Measurements from ENCODE around the gene SKOR2. TPM values are rescaled to one million over a fixed set of nuclear protein-coding genes. Genes with fewer than 3 reads are reported as not detected.

Gene SKOR2
- total and polyA plus RNA-seq, 2 experiments from 2014 or later = 0.10 to 0.42 TPM

DNA sequence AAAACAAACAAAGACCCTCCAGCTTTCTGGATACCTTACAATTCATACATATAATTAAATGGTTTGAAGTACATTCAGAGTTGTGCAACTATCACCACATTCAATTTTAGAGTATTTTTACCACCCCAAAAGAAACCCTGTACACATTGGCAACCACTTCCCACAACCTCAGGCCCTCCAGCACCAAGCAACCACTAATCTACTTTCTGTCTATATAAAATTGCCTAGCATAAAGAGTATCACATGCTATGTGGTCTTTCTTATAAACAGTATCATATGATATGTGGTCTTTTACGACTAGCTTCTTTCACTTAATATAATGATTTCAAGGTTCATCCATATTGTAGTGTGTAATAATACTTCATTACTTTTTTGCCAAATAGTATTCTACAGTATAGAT is 82.5 kb downstream of the SKOR2 start (continued):
- TF ChIP-seq, protein P1, sequence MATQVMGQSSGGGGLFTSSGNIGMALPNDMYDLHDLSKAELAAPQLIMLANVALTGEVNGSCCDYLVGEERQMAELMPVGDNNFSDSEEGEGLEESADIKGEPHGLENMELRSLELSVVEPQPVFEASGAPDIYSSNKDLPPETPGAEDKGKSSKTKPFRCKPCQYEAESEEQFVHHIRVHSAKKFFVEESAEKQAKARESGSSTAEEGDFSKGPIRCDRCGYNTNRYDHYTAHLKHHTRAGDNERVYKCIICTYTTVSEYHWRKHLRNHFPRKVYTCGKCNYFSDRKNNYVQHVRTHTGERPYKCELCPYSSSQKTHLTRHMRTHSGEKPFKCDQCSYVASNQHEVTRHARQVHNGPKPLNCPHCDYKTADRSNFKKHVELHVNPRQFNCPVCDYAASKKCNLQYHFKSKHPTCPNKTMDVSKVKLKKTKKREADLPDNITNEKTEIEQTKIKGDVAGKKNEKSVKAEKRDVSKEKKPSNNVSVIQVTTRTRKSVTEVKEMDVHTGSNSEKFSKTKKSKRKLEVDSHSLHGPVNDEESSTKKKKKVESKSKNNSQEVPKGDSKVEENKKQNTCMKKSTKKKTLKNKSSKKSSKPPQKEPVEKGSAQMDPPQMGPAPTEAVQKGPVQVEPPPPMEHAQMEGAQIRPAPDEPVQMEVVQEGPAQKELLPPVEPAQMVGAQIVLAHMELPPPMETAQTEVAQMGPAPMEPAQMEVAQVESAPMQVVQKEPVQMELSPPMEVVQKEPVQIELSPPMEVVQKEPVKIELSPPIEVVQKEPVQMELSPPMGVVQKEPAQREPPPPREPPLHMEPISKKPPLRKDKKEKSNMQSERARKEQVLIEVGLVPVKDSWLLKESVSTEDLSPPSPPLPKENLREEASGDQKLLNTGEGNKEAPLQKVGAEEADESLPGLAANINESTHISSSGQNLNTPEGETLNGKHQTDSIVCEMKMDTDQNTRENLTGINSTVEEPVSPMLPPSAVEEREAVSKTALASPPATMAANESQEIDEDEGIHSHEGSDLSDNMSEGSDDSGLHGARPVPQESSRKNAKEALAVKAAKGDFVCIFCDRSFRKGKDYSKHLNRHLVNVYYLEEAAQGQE (IDR thresholded peaks at IDR 0.05; ENCODE audit: unreplicated experiment) = no peak
- TF ChIP-seq JUNB (IDR thresholded peaks at IDR 0.05; ENCODE audit: unreplicated experiment) (no peak), ZNF114 (CRISPR knock-in tag; IDR thresholded peaks at IDR 0.05) (no peak)

DNA sequence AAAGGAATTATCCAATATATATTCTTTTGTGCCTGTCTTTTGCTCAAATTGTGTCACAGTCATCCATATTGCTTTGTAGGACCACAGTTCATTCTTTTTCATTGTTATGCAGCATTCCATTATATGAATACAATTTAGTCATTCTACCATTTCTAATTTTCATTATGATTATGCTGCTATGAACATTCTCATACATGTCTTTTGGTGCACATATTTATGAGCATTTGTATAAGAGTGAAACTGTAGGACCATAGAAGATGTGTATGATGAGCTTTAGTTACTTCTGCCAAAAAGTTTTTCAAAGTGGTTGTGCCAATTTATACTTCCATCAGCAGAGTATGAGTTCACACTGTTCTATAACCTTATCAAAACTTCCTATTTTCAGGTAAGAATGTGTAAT is 83.0 kb downstream of the SKOR2 start:
- no peak overlapping the region for H3K27ac Mint-ChIP-seq
- Histone ChIP-seq H3K4me2 (no peak overlapping the region), H3K9me2 (ENCODE audit: insufficient read depth) (no peaks in the 10 kb centered on the region), H3K27ac (ENCODE audit: low read depth) (no peak overlapping the region), H4K20me1 (replicated peaks; ENCODE audit: insufficient read depth) (peaks cover 24% of the 10 kb centered on the region), H3K36me3 (ENCODE audit: insufficient read depth) (no peaks in the 10 kb centered on the region), H3K4me1 (ENCODE audit: insufficient read depth) (no peaks in the 10 kb centered on the region), H3K27me3 (ENCODE audit: insufficient read depth) (no peaks in the 10 kb centered on the region), H3F3A (replicated peaks; ENCODE audit: low read depth) (no peaks in the 10 kb centered on the region), H3K4me3 (no peak overlapping the region), H3K79me2 (replicated peaks; ENCODE audit: insufficient read depth) (peaks cover 75% of the 10 kb centered on the region), H2AFZ (no peak overlapping the region)
- ATAC-seq (no peak), DNase-seq (ENCODE audit: low spot score) (no peak)
- no peaks in the 10 kb centered on the region for H3K4me1 Mint-ChIP-seq
- H3K27me3 Mint-ChIP-seq (ENCODE audit: insufficient read depth, low read depth, poor library complexity) = no peaks in the 10 kb centered on the region
- H3K4me3 Mint-ChIP-seq = no peak overlapping the region
- H3K36me3 Mint-ChIP-seq (ENCODE audit: low read depth) = no peaks in the 10 kb centered on the region
- H3K9me3 Mint-ChIP-seq = no peaks in the 10 kb centered on the region
- TF ChIP-seq, protein P1 (IDR thresholded peaks at IDR 0.05; ENCODE audit: unreplicated experiment) = no peak
- TF ChIP-seq CREB1 (CRISPR knock-in tag; IDR thresholded peaks at IDR 0.05; ENCODE audit: low read depth) (no peak), POLR2AphosphoS5 (IDR thresholded peaks at IDR 0.05; ENCODE audit: low read depth) (no peak), EZH2 (IDR thresholded peaks at IDR 0.05; ENCODE audit: low read depth, unreplicated experiment) (no peak), NANOG (IDR thresholded peaks at IDR 0.05; ENCODE audit: borderline replicate concordance) (no peak), ZNF331 (CRISPR knock-in tag; IDR thresholded peaks at IDR 0.05; ENCODE audit: low read depth) (no peak), JUNB (IDR thresholded peaks at IDR 0.05; ENCODE audit: unreplicated experiment) (no peak), ZNF114 (CRISPR knock-in tag; IDR thresholded peaks at IDR 0.05) (no peak)
- TF ChIP-seq, protein P2, sequence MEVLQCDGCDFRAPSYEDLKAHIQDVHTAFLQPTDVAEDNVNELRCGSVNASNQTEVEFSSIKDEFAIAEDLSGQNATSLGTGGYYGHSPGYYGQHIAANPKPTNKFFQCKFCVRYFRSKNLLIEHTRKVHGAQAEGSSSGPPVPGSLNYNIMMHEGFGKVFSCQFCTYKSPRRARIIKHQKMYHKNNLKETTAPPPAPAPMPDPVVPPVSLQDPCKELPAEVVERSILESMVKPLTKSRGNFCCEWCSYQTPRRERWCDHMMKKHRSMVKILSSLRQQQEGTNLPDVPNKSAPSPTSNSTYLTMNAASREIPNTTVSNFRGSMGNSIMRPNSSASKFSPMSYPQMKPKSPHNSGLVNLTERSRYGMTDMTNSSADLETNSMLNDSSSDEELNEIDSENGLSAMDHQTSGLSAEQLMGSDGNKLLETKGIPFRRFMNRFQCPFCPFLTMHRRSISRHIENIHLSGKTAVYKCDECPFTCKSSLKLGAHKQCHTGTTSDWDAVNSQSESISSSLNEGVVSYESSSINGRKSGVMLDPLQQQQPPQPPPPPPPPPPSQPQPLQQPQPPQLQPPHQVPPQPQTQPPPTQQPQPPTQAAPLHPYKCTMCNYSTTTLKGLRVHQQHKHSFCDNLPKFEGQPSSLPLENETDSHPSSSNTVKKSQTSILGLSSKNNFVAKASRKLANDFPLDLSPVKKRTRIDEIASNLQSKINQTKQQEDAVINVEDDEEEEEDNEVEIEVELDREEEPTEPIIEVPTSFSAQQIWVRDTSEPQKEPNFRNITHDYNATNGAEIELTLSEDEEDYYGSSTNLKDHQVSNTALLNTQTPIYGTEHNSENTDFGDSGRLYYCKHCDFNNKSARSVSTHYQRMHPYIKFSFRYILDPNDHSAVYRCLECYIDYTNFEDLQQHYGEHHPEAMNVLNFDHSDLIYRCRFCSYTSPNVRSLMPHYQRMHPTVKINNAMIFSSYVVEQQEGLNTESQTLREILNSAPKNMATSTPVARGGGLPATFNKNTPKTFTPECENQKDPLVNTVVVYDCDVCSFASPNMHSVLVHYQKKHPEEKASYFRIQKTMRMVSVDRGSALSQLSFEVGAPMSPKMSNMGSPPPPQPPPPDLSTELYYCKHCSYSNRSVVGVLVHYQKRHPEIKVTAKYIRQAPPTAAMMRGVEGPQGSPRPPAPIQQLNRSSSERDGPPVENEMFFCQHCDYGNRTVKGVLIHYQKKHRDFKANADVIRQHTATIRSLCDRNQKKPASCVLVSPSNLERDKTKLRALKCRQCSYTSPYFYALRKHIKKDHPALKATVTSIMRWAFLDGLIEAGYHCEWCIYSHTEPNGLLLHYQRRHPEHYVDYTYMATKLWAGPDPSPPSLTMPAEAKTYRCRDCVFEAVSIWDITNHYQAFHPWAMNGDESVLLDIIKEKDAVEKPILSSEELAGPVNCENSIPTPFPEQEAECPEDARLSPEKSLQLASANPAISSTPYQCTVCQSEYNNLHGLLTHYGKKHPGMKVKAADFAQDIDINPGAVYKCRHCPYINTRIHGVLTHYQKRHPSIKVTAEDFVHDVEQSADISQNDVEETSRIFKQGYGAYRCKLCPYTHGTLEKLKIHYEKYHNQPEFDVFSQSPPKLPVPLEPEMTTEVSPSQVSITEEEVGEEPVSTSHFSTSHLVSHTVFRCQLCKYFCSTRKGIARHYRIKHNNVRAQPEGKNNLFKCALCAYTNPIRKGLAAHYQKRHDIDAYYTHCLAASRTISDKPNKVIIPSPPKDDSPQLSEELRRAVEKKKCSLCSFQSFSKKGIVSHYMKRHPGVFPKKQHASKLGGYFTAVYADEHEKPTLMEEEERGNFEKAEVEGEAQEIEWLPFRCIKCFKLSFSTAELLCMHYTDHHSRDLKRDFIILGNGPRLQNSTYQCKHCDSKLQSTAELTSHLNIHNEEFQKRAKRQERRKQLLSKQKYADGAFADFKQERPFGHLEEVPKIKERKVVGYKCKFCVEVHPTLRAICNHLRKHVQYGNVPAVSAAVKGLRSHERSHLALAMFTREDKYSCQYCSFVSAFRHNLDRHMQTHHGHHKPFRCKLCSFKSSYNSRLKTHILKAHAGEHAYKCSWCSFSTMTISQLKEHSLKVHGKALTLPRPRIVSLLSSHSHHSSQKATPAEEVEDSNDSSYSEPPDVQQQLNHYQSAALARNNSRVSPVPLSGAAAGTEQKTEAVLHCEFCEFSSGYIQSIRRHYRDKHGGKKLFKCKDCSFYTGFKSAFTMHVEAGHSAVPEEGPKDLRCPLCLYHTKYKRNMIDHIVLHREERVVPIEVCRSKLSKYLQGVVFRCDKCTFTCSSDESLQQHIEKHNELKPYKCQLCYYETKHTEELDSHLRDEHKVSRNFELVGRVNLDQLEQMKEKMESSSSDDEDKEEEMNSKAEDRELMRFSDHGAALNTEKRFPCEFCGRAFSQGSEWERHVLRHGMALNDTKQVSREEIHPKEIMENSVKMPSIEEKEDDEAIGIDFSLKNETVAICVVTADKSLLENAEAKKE (CRISPR knock-in tag; IDR thresholded peaks at IDR 0.05) = no peak
- TF ChIP-seq, protein P3, sequence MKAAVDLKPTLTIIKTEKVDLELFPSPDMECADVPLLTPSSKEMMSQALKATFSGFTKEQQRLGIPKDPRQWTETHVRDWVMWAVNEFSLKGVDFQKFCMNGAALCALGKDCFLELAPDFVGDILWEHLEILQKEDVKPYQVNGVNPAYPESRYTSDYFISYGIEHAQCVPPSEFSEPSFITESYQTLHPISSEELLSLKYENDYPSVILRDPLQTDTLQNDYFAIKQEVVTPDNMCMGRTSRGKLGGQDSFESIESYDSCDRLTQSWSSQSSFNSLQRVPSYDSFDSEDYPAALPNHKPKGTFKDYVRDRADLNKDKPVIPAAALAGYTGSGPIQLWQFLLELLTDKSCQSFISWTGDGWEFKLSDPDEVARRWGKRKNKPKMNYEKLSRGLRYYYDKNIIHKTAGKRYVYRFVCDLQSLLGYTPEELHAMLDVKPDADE (IDR thresholded peaks at IDR 0.05) = no peak
